ENCODE data around the gene NRG4. TPM values are rescaled to one million over a fixed set of nuclear protein-coding genes. Genes with fewer than 3 reads are reported as not detected.

The NRG4 gene
- total RNA-seq, 1 experiment from 2014 or later: 1.0 TPM

- TF ChIP-seq REST (IDR thresholded peaks at IDR 0.05; ENCODE audit: low read depth) (no peak), MAX (IDR thresholded peaks at IDR 0.05) (peak; percentile 89), JUND (IDR thresholded peaks at IDR 0.05) (no peak; the same call in 1 of the 2 replicates), YY1 (IDR thresholded peaks at IDR 0.05; ENCODE audit: extremely low read depth, insufficient replicate concordance, low read depth, low read length) (peak; percentile 79)
Observed at GRCh38 chr15:75903331-75904239, 108.6 kb downstream of the NRG4 start, which contains the start of gene FBXO22 (continued).

GRCh38 chr15:75902129-75902557 lies 110.1 kb downstream of the NRG4 start:
- Histone ChIP-seq H3K4me3 (replicated peaks in 1 of 2; ENCODE audit: low read depth in 1 of 2, low read length in 2 of 2) (no peak overlapping the region), H2AFZ (ENCODE audit: low read depth, low read length, poor library complexity, severe bottlenecking) (no peak overlapping the region), H3K27me3 (ENCODE audit: insufficient read depth, low read length) (no peaks in the 10 kb centered on the region), H3K79me2 (ENCODE audit: insufficient read depth, low read length) (peaks cover 32% of the 10 kb centered on the region), H3K9me2 (ENCODE audit: insufficient read depth) (no peaks in the 10 kb centered on the region), H4K20me1 (ENCODE audit: insufficient read depth) (peaks cover 5% of the 10 kb centered on the region; the same call in 1 of the 2 replicates), H3K9ac (ENCODE audit: low read length) (no peak overlapping the region), H3K4me1 (ENCODE audit: control insufficient read depth in 1 of 2, insufficient read depth in 2 of 2, low read length in 2 of 2) (peaks cover 18 to 24% of the 10 kb centered on the region in 2 experiments), H3K27ac (ENCODE audit: low read depth, low read length) (no peak overlapping the region), H3K9me3 (ENCODE audit: control insufficient read depth in 1 of 2, insufficient read depth in 1 of 2, low read depth in 1 of 2, low read length in 2 of 2) (no peaks in the 10 kb centered on the region), H3K36me3 (ENCODE audit: control insufficient read depth in 1 of 2, insufficient read depth in 2 of 2, low read length in 2 of 2) (peaks cover 7 to 15% of the 10 kb centered on the region in 2 experiments; a peak in 3 of 4 replicates), H3K4me2 (ENCODE audit: low read length) (peak overlapping the region; percentile 78; the same call in 1 of the 2 replicates)
- intact Hi-C loops (cut with micrococcal nuclease): no loop called here
- BruUV-seq (replicated peaks): no TSS peak
- ATAC-seq (no peak), DNase-seq (ENCODE audit: low read depth, low spot score) (no peak)
- POLR2A ChIA-PET: no interaction called here
- RAD21 ChIA-PET (ENCODE audit: low non-redundant PET in 1 of 2, low total read pairs in 2 of 2, uncharacterized antibody in 2 of 2, unreplicated experiment in 2 of 2): no interaction called here
- CTCF ChIA-PET: interaction anchor here (0.7 kb wide), 1 partner anchor 27 kb away, joined by 5 read pairs; no protein-coding TSS in a partner anchor
- TF ChIP-seq YY1 (IDR thresholded peaks at IDR 0.05; ENCODE audit: extremely low read depth, insufficient replicate concordance, low read depth, low read length) (no peak), RAD21 (IDR thresholded peaks at IDR 0.05; ENCODE audit: low read depth) (no peak), ELF1 (IDR thresholded peaks at IDR 0.05; ENCODE audit: borderline replicate concordance, low read depth) (no peak), POLR2A (IDR thresholded peaks at IDR 0.05; ENCODE audit: borderline replicate concordance, extremely low read depth, insufficient read depth, insufficient read length) (no peak), CTCF (IDR thresholded peaks at IDR 0.05 in 2 of 3, conservative IDR thresholded peaks at IDR 0.05 in 1 of 3; ENCODE audit: borderline replicate concordance in 1 of 3, insufficient read depth in 1 of 3, low read depth in 2 of 3, low read length in 2 of 3) (no peak), EGR1 (IDR thresholded peaks at IDR 0.05; ENCODE audit: low read depth) (no peak), CBX3 (IDR thresholded peaks at IDR 0.05; ENCODE audit: low read depth) (no peak), POLR2AphosphoS5 (IDR thresholded peaks at IDR 0.05; ENCODE audit: low read depth, low read length) (no peak), TCF7L2 (IDR thresholded peaks at IDR 0.05; ENCODE audit: borderline replicate concordance, extremely low read depth, insufficient read depth, insufficient read length) (no peak), MAX (IDR thresholded peaks at IDR 0.05) (no peak), EZH2phosphoT487 (IDR thresholded peaks at IDR 0.05; ENCODE audit: borderline replicate concordance) (no peak)

Measured in HCT116 (cell line).